Esophagus squamous epithelium (tissue), 5 donors: ENCODE results near the gene ETV1. TPM values are rescaled to one million over a fixed set of nuclear protein-coding genes. Genes with fewer than 3 reads are reported as not detected.

ENCODE experiments used
- DNase-seq: peaks from one replicate; lab custom pipeline; 2025; lab: John Stamatoyannopoulos, UW
- H3K27ac ChIP-seq, 4 donors: fragments of 200-600 bp; sonication (generic); one replicate each; pipeline ENCODE4 v1.5.1; 2016 to 2019; ENCODE audit warnings: mild to moderate bottlenecking in 1 of 4
- H3K27me3 ChIP-seq, 4 donors: fragments of 200-600 bp; sonication (generic); 1 replicate in 3 of 4; 2 replicates in 1 of 4; pipeline versions ENCODE4 v1.5.1 to v1.6.0; 2017 to 2021; ENCODE audit warnings: antibody characterized with exemption in 1 of 4
- H3K36me3 ChIP-seq, 3 donors: fragments of 200-600 bp; sonication (generic); one replicate each; pipeline ENCODE4 v1.5.1; 2016 to 2019
- H3K4me1 ChIP-seq, 3 donors: fragments of 200-600 bp; sonication (generic); one replicate each; pipeline ENCODE4 v1.5.1; 2017 to 2019
- H3K4me3 ChIP-seq, 4 donors: fragments of 200-600 bp; sonication (generic); 1 replicate in 3 of 4; 2 replicates in 1 of 4; pipeline ENCODE4 v1.5.1; 2016 to 2019; ENCODE audit warnings: mild to moderate bottlenecking in 2 of 4, moderate library complexity in 1 of 4
- H3K9me3 ChIP-seq, 3 donors: fragments of 200-600 bp; sonication (generic); one replicate each; pipeline ENCODE4 v1.5.1; 2016 to 2019
- POLR2A ChIP-seq, 4 donors: fragments of 450-650 bp; IDR thresholded peaks; one replicate each; pipeline ENCODE4 v1.6.1; 2017; ENCODE audit warnings: antibody characterized with exemption in 4 of 4, mild to moderate bottlenecking in 4 of 4, moderate library complexity in 3 of 4
- WGBS, 2 donors: methylation state at CpG; one replicate each; pipeline ENCODE4 v1.1.5; 2018; 5-methylcytosine and 5-hydroxymethylcytosine counted together
- intact Hi-C: fragments of 100-400 bp; cut with DNase I; formaldehyde crosslinking; loops from one replicate; pipeline ENCODE4 v1.15.0; 2022
- total RNA-seq, 4 donors: library from RNA; depleted of rRNA; stranded (reverse); fragments of >200 nt; gene quantifications; one replicate each; pipeline ENCODE4 v1.1.0, GENCODE V29; 2016
- TF ChIP-seq, protein P1 (sequence below), 6 experiments: fragments of 450-650 bp in 4 of 6; fragments of 200-600 bp in 2 of 6; sonication (generic) in 2 of 6; IDR thresholded peaks; one replicate each; pipeline ENCODE4 v1.5.1; 2016 to 2019; ENCODE audit warnings: antibody characterized with exemption in 6 of 6, mild to moderate bottlenecking in 4 of 6, moderate library complexity in 4 of 6
- donor health status: DM: yes; HTN: yes; CAD: no.

ETV1 gene
- total RNA-seq = 1 to 10 TPM in 2 of 4 donors, under 1 TPM in 2; 0.27 to 10.0 (median 1.6) TPM

DNA sequence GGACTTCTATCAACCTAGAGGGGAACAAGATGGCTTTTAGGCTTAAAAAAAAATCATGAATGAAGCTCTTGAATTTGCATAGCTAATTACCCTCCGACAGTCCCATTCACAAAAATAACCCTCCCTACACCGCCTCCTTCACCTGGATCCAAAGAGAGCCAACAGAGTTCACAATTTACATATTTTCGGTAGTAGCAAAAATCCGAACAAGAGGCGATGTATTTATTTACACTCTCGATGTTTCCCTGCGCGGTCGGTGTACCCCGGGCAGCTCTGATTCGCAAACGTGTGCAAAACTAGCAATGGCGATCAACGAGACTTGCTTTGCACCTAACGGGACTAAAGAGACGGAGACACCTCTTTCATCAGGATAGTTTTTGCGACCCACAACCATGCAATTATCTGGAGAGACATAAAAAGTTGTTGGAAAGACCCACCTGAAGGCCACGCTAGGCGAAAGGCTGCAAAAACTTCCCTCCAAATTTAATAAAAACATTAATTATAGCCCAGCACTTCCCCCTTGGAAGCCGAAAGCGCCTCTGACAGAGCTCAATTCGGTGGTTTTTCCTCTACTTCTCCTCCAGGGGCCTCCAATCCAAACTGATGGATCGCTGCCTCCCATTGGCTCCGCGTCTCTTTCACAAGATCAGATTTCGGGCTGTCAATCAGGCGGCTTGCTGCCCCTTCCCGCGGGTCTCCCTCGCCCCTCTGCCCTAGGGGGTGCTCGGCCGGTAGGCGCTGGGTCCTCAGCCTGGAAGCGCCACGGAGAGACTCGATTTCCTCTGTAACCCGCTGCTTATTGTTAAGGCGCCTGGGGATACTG lies at the start of gene ETV1:
Gene ETV1, minus strand, starts transcription at position 541 of the 823 bp plus-strand sequence. CDS start 614 bp downstream, outside the sequence.
- WGBS, 2 donors = 0 to 2% methylated on average over 29 of the region's 38 CpGs
- no peaks in the 10 kb centered on the region for H3K36me3 ChIP-seq
- H3K27me3 ChIP-seq = no peaks in the 10 kb centered on the region
- TF ChIP-seq, protein P1, sequence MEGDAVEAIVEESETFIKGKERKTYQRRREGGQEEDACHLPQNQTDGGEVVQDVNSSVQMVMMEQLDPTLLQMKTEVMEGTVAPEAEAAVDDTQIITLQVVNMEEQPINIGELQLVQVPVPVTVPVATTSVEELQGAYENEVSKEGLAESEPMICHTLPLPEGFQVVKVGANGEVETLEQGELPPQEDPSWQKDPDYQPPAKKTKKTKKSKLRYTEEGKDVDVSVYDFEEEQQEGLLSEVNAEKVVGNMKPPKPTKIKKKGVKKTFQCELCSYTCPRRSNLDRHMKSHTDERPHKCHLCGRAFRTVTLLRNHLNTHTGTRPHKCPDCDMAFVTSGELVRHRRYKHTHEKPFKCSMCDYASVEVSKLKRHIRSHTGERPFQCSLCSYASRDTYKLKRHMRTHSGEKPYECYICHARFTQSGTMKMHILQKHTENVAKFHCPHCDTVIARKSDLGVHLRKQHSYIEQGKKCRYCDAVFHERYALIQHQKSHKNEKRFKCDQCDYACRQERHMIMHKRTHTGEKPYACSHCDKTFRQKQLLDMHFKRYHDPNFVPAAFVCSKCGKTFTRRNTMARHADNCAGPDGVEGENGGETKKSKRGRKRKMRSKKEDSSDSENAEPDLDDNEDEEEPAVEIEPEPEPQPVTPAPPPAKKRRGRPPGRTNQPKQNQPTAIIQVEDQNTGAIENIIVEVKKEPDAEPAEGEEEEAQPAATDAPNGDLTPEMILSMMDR (IDR thresholded peaks at IDR 0.05) = peak in 3 of 6 experiments; percentile 12 to 18 (median 13)
- TF ChIP-seq POLR2A (IDR thresholded peaks at IDR 0.05) = no peak
- H3K4me1 ChIP-seq = peaks cover 0 to 35% (median 0%) of the 10 kb centered on the region in 3 donors
- peak within 1 kb of the TSS; percentile 41 to 83 (median 72) for H3K4me3 ChIP-seq
- no peaks in the 10 kb centered on the region for H3K9me3 ChIP-seq
- DNase-seq = no peak
- intact Hi-C loops = no loop called here
- H3K27ac ChIP-seq = peak within 1 kb of the TSS; percentile 68 to 90 (median 88)

DNA sequence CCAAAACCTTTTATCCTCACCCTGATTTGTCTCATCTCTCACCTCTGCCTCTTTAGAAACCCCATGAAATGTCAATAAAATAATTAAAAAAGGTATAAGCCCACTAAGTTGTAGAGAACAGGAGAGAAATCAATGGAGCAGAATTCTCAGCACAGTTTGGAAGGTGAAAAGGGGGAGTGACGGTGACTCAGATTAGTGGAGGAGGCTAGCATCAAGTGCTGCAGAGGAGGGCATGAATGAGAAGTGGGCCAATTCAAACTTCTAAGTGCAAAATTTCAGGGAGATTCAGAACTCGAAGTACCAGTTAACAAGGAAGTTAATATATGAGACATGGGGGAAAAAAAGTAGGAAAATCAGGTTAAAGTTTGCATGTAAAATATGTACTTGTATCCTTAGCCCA lies 34.9 kb upstream of the ETV1 start:
- Histone ChIP-seq H3K4me1 (no peaks in the 10 kb centered on the region), H3K36me3 (no peaks in the 10 kb centered on the region), H3K4me3 (no peak overlapping the region), H3K27me3 (no peaks in the 10 kb centered on the region), H3K9me3 (no peaks in the 10 kb centered on the region), H3K27ac (no peak overlapping the region)
- DNase-seq = no peak
- 76 to 80% methylated on average over 2 of the region's 2 CpGs for WGBS, 2 donors
- intact Hi-C loops = no loop called here
- TF ChIP-seq, protein P1 (IDR thresholded peaks at IDR 0.05) = no peak

DNA sequence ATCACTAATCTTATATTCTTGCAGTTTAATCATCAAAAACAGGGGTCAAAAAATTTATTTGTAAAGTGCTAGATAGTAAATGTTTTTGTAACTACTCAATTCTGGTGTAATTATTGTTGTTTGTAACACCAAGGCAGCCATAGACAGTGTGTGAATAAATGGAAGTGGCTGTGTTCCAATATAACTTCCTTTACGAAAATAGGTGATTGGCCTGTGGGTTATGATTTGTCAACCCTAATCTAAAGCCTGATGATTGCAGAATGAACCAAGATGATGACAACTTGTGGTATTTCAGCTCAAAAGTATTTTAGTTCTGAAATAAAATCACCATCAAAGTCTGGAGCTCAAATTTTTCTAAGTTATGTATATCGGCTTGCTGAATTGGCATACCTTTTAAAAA lies 34.4 kb upstream of the ETV1 start:
- no peaks in the 10 kb centered on the region for H3K4me1 ChIP-seq
- 77 to 78% methylated on average over 2 of the region's 2 CpGs for WGBS, 2 donors
- TF ChIP-seq, protein P1 (IDR thresholded peaks at IDR 0.05) = no peak
- TF ChIP-seq POLR2A (IDR thresholded peaks at IDR 0.05) = no peak
- H3K27ac ChIP-seq = no peak overlapping the region
- no peaks in the 10 kb centered on the region for H3K36me3 ChIP-seq
- H3K9me3 ChIP-seq = no peaks in the 10 kb centered on the region
- intact Hi-C loops = no loop called here
- no peak for DNase-seq
- H3K27me3 ChIP-seq = no peaks in the 10 kb centered on the region
- no peak overlapping the region for H3K4me3 ChIP-seq

DNA sequence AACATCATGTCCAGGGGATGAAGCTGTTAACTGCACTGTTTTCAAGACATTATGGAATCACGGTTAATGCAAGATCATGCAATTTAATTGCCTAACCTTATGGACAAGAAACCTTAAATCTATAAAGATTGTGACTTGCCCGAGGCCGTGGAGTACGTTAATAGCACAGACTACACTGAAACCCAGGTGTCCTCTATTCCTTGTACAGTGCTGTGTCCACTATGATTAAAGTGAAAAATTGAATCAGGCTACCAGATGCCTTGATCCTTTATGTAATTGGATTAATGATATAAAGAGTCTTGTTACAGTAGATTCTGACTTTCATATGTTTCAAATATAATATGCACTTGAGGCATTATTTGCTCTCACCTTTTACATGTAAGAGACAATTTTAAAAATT lies 33.9 kb upstream of the ETV1 start:
- no peaks in the 10 kb centered on the region for H3K9me3 ChIP-seq
- H3K4me3 ChIP-seq = no peak overlapping the region
- H3K27me3 ChIP-seq = no peaks in the 10 kb centered on the region
- H3K4me1 ChIP-seq = no peaks in the 10 kb centered on the region
- no peak for TF ChIP-seq POLR2A (IDR thresholded peaks at IDR 0.05)
- TF ChIP-seq, protein P1 (IDR thresholded peaks at IDR 0.05) = no peak
- no peak overlapping the region for H3K27ac ChIP-seq
- no peak for DNase-seq
- H3K36me3 ChIP-seq = no peaks in the 10 kb centered on the region
- intact Hi-C loops = no loop called here
- WGBS, 2 donors = 79 to 87% methylated on average over 4 of the region's 4 CpGs

DNA sequence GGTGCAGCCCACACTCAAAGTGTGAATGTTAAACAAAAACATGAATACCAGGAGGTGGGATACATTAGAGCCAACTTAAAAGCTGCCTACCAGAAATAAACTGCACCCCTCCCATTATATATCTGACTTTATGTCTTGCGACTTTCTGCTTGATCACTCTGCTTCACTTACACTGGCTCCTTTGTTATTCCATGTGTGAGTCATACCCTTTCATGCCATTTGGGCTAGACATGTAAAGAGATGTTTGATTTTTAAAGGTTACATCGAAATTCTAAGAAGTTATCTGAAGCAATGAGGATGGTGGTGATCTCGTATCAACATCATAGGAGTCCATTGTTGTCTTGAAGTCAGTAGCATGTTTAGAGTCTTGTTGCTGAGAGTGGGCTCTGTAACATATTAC lies 31.6 kb upstream of the ETV1 start:
- DNase-seq = no peak
- no peaks in the 10 kb centered on the region for H3K9me3 ChIP-seq
- 43 to 45% methylated on average over 3 of the region's 3 CpGs for WGBS, 2 donors
- H3K36me3 ChIP-seq = no peaks in the 10 kb centered on the region
- H3K27me3 ChIP-seq = no peaks in the 10 kb centered on the region
- H3K4me1 ChIP-seq = no peaks in the 10 kb centered on the region
- TF ChIP-seq, protein P1 (IDR thresholded peaks at IDR 0.05) = no peak
- no peak for TF ChIP-seq POLR2A (IDR thresholded peaks at IDR 0.05)
- intact Hi-C loops = no loop called here
- no peak overlapping the region for H3K4me3 ChIP-seq
- H3K27ac ChIP-seq = no peak overlapping the region
